Measurements from ENCODE around the gene MPDZ. TPM values are rescaled to one million over a fixed set of nuclear protein-coding genes. Genes with fewer than 3 reads are reported as not detected.
"Not testable (repeated sequence)": the region's sequence is repeated elsewhere in the genome, so short reads cannot be mapped to it uniquely, and the experiment has no call there.

The MPDZ gene
- total RNA-seq, 1 experiment from 2014 or later: 16.6 TPM

DNA sequence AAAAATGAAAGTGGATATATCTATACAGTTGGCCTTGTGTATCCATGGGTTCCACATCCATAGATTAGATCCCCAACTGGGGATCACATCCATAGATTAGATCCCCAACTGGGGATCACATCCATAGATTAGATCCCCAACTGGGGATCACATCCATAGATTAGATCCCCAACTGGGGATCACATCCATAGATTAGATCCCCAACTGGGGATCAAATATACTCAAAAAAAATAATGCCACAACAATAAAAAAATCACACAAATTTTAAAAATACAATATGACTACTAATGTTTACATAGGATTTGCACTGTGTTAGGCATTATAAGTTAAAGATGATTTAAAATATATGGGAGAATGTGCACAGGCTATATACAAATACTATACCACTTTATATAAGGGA lies 56.8 kb downstream of the MPDZ start:
- H3K9me3 ChIP-seq (ENCODE audit: control insufficient read depth, insufficient read depth, low read depth, low read length); H3K36me3 ChIP-seq (ENCODE audit: control insufficient read depth, insufficient read depth, low read length); POLR2A ChIA-PET; H3K27me3 ChIP-seq (ENCODE audit: control insufficient read depth, insufficient read depth, low read length); intact Hi-C loops (cut with micrococcal nuclease; ENCODE audit: unreplicated experiment); ATAC-seq; DNase-seq (ENCODE audit: low read depth, low spot score); H3K4me3 ChIP-seq (ENCODE audit: low read depth in 2 of 2, low read length in 2 of 2); in situ Hi-C loops (cut with HindIII; ENCODE audit: low pct_unique_long_range_greater_than_20kb, low sequenced_read_pairs); BruUV-seq (replicated peaks); CTCF ChIA-PET; H3K27ac ChIP-seq (ENCODE audit: low read length); H3K4me1 ChIP-seq (ENCODE audit: control insufficient read depth, insufficient read depth, low read length): not testable (repeated sequence)

DNA sequence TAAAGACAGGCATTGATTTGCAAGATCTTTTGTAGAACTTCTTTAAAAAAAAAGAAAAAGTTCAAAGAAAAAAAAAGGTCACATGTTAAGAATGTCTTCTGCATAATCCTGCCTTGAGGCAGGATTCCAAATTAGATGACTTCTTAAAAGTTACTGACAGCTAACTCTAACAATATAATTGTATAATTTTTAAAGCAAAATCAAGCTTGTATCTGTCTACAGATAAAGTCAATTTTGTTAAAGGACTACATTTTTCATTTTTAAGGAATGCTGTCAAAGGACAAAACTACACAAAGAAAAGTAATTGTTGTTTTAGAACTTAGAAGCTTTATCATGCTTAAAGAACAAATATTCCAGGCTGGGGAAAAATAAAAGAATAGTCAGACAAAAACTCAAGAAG lies 57.8 kb downstream of the MPDZ start:
- Histone ChIP-seq H3K4me1 (ENCODE audit: control insufficient read depth, insufficient read depth, low read length) (no peaks in the 10 kb centered on the region), H3K4me3 (ENCODE audit: low read depth in 2 of 2, low read length in 2 of 2) (no peak overlapping the region), H3K36me3 (ENCODE audit: control insufficient read depth, insufficient read depth, low read length) (no peaks in the 10 kb centered on the region), H3K9me3 (ENCODE audit: control insufficient read depth, insufficient read depth, low read depth, low read length) (no peaks in the 10 kb centered on the region), H3K27me3 (ENCODE audit: control insufficient read depth, insufficient read depth, low read length) (no peaks in the 10 kb centered on the region), H3K27ac (ENCODE audit: low read length) (no peak overlapping the region)
- in situ Hi-C loops (cut with HindIII; ENCODE audit: low pct_unique_long_range_greater_than_20kb, low sequenced_read_pairs): no loop called here
- BruUV-seq (replicated peaks): no TSS peak
- intact Hi-C loops (cut with micrococcal nuclease; ENCODE audit: unreplicated experiment): no loop called here
- TF ChIP-seq, protein P1, sequence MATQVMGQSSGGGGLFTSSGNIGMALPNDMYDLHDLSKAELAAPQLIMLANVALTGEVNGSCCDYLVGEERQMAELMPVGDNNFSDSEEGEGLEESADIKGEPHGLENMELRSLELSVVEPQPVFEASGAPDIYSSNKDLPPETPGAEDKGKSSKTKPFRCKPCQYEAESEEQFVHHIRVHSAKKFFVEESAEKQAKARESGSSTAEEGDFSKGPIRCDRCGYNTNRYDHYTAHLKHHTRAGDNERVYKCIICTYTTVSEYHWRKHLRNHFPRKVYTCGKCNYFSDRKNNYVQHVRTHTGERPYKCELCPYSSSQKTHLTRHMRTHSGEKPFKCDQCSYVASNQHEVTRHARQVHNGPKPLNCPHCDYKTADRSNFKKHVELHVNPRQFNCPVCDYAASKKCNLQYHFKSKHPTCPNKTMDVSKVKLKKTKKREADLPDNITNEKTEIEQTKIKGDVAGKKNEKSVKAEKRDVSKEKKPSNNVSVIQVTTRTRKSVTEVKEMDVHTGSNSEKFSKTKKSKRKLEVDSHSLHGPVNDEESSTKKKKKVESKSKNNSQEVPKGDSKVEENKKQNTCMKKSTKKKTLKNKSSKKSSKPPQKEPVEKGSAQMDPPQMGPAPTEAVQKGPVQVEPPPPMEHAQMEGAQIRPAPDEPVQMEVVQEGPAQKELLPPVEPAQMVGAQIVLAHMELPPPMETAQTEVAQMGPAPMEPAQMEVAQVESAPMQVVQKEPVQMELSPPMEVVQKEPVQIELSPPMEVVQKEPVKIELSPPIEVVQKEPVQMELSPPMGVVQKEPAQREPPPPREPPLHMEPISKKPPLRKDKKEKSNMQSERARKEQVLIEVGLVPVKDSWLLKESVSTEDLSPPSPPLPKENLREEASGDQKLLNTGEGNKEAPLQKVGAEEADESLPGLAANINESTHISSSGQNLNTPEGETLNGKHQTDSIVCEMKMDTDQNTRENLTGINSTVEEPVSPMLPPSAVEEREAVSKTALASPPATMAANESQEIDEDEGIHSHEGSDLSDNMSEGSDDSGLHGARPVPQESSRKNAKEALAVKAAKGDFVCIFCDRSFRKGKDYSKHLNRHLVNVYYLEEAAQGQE (IDR thresholded peaks at IDR 0.05; ENCODE audit: insufficient read depth in 1 of 2, low read depth in 2 of 2, low read length in 1 of 2): no peak
- TF ChIP-seq POLR2AphosphoS5 (IDR thresholded peaks at IDR 0.05; ENCODE audit: low read depth, low read length): no peak
- no peak for TF ChIP-seq TCF7L2 (IDR thresholded peaks at IDR 0.05; ENCODE audit: low read depth, low read length)
- TF ChIP-seq, protein P2, sequence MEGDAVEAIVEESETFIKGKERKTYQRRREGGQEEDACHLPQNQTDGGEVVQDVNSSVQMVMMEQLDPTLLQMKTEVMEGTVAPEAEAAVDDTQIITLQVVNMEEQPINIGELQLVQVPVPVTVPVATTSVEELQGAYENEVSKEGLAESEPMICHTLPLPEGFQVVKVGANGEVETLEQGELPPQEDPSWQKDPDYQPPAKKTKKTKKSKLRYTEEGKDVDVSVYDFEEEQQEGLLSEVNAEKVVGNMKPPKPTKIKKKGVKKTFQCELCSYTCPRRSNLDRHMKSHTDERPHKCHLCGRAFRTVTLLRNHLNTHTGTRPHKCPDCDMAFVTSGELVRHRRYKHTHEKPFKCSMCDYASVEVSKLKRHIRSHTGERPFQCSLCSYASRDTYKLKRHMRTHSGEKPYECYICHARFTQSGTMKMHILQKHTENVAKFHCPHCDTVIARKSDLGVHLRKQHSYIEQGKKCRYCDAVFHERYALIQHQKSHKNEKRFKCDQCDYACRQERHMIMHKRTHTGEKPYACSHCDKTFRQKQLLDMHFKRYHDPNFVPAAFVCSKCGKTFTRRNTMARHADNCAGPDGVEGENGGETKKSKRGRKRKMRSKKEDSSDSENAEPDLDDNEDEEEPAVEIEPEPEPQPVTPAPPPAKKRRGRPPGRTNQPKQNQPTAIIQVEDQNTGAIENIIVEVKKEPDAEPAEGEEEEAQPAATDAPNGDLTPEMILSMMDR (IDR thresholded peaks at IDR 0.05): no peak
- TF ChIP-seq SIN3A (IDR thresholded peaks at IDR 0.05; ENCODE audit: borderline replicate concordance, insufficient read depth, low read depth, low read length): no peak
- DNase-seq (ENCODE audit: low read depth, low spot score): no peak
- ATAC-seq: no peak
- POLR2A ChIA-PET: no interaction called here
- CTCF ChIA-PET: no interaction called here

DNA sequence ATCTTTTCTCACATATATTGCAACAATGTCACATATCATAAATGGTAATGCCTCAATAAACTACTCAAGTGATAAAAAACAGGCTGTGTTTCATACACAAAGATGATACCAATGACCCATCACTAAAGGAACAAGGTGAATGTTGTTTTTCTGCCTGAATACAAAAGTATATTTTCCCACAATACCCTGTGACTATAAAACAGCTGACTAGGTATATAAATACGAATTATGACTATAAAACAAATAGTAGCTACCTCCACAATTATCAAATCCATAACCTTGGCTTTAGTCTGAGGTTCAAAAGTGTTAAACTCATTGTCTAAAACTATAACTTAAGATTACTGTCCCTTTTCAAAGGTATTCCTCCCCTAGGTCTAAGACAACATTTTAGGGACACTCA lies 58.7 kb downstream of the MPDZ start:
- no peak for DNase-seq (ENCODE audit: low read depth, low spot score)
- TF ChIP-seq POLR2AphosphoS5 (IDR thresholded peaks at IDR 0.05; ENCODE audit: low read depth, low read length) (no peak), SIN3A (IDR thresholded peaks at IDR 0.05; ENCODE audit: borderline replicate concordance, insufficient read depth, low read depth, low read length) (no peak), TCF7L2 (IDR thresholded peaks at IDR 0.05; ENCODE audit: low read depth, low read length) (no peak)
- TF ChIP-seq, protein P1 (IDR thresholded peaks at IDR 0.05; ENCODE audit: insufficient read depth in 1 of 2, low read depth in 2 of 2, low read length in 1 of 2): no peak
- TF ChIP-seq, protein P2 (IDR thresholded peaks at IDR 0.05): no peak
- Histone ChIP-seq H3K27me3 (ENCODE audit: control insufficient read depth, insufficient read depth, low read length) (no peaks in the 10 kb centered on the region), H3K36me3 (ENCODE audit: control insufficient read depth, insufficient read depth, low read length) (no peaks in the 10 kb centered on the region), H3K4me1 (ENCODE audit: control insufficient read depth, insufficient read depth, low read length) (no peaks in the 10 kb centered on the region), H3K4me3 (ENCODE audit: low read depth in 2 of 2, low read length in 2 of 2) (no peak overlapping the region), H3K9me3 (ENCODE audit: control insufficient read depth, insufficient read depth, low read depth, low read length) (no peaks in the 10 kb centered on the region), H3K27ac (ENCODE audit: low read length) (no peak overlapping the region)
- ChIA-PET CTCF (no interaction called here), POLR2A (no interaction called here)
- in situ Hi-C loops (cut with HindIII; ENCODE audit: low pct_unique_long_range_greater_than_20kb, low sequenced_read_pairs) (no loop called here), intact Hi-C loops (cut with micrococcal nuclease; ENCODE audit: unreplicated experiment) (no loop called here)
- BruUV-seq (replicated peaks): no TSS peak
- no peak for ATAC-seq
